ENCODE results near the gene TDRD12. TPM values are rescaled to one million over a fixed set of nuclear protein-coding genes. Genes with fewer than 3 reads are reported as not detected.
"Not testable (repeated sequence)": the region's sequence is repeated elsewhere in the genome, so short reads cannot be mapped to it uniquely, and the experiment has no call there.

The TDRD12 gene
- total RNA-seq, 1 donor from 2014 or later = 0.42 TPM

DNA sequence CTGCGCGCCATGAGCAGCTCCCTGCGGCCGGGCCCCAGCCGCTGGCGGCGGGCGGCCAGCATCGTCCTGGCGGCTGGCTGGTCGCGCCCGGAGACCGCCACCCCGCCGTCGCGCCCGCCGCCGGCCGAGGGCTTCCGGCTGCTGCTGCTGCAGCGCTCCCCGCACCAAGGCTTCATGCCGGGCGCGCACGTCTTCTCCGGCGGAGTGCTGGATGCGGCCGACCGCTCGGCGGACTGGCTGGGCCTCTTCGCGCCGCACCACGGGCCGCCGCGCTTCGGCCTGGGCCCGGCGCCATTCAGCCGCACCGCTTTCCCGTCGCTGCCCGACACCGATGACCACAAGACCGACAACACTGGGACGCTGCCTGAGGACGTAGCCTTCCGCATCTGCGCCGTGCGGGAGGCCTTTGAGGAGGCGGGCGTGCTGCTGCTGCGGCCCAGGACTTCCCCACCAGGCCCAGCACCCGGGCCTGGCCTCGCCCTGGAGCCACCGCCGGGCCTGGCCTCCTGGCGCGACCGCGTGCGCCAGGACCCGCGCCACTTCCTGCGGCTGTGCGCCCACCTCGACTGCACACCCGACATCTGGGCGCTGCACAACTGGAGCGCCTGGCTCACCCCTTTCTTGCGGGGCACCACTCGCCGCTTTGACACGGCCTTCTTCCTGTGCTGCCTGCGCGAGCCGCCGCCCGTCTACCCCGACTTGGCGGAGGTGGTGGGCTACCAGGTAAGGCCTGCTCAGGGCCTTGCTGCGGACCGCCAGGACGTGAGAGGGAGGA is 27.4 kb upstream of the TDRD12 start:
- intact Hi-C loops (cut with micrococcal nuclease) = loop anchor here (1.0 to 5.0 kb wide), 12 partner anchors 17 to 680 kb away; partner anchors contain the start of genes ANKRD27, CEBPG, DPY19L3 and FAAP24

DNA sequence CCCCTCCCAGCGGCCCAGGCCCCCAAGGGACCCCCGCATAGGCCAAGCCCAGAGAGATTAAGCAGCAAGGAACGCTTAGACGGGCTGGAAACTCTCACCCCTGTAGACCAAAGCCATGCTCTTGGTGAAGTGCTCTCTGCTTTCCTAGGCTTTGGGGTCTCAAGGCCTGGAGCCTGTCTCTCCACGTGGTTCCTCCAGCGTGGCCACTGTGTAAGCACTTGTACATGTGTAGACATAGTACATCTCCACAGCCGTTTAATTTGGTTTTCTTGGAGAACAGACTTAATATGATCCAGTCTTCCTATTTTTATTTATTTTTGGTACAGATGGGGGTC is 26.9 kb upstream of the TDRD12 start:
- intact Hi-C loops (cut with micrococcal nuclease) = loop anchor here (2.0 to 5.0 kb wide), 8 partner anchors 16 to 680 kb away; partner anchors contain the start of genes CEBPG, GPATCH1 and ZNF507

DNA sequence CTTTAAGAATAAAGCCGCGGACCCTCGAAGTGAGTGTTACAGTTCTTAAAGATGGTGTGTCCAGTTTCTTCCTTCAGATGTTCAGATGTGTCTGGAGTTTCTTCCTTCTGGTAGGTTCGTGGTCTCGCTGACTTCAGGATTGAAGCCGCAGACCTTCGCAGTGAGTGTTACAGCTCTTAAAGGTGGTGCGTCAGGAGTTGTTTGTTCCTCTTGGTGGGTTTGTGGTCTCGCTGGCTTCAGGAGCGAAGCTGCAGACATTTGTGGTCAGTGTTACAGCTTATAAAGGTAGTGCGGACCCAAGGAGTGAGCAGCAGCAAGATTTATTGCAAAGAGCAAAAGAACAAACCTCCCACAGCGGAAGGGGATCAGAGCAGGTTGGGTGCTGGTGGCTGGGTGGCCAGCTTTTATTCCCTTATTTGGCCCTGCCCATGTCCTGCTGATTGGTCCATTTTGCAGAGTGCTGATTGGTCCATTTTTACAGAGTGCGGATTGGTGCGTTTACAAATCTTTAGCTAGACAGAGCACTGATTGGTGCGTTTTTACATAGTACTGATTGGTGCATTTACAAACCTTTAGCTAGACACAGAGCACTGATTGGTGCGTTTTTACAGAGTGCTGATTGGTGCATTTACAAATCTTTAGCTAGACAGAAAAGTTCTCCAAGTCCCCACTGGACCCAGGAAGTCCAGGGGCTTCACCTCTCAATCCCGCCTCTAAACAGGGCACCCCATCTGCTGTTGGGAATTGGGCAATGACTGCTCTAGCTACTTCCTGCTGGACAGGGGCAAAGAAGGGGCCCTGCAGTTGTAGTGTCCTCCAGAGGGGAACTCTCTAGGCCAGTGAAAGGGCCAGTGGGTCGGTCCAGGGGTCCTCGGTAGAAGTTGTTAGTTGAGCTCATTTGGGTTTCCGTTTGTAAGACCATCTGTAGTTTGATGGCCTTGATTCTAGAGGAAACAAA is 26.1 kb upstream of the TDRD12 start:
- intact Hi-C loops (cut with micrococcal nuclease) = loop anchor here (2.0 to 5.0 kb wide), 8 partner anchors 15 to 679 kb away; partner anchors contain the start of genes CEBPG, GPATCH1 and ZNF507

DNA sequence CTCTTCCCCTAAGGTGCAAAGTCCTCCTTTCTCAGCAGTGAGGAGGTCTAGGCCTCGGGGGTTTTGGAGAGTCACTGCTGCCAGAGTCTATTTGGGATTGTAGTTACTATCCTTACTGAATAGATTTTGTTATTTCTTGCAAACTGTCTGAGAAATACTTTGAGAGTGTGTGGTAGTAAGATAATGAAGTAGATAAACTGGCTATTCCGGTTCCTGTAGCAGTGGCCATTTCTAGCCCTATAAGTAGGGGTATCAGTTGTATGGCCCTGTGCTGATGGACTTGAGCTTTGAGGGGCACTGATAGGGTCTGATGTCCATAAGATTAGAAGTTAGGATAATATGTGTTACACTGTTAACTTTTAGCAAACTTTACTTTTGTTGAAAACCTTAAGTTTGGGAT is 25.3 kb upstream of the TDRD12 start:
- intact Hi-C loops (cut with micrococcal nuclease) = loop anchor here (5.0 kb wide), 4 partner anchors 97 to 678 kb away; partner anchors contain the start of genes CEBPG, GPATCH1 and ZNF507

DNA sequence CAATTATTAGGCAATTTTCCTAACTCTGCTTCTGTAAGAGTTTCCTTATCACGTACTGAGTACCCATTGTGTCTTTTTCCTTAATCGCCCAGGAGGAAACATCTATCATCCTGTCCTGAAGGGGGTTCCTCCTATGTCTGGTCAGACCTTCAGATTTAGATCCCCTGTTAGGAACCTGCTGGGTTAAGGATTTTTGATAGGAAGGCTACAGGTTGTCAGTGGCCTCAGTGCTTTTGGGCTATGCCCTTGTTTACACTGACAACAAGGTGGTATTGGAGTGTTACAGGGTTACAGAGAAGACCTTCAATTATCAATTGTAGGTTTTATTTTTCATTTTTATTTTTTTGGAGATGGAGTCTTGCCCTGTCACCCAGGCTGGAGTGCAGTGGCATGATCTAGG is 24.7 kb upstream of the TDRD12 start:
- intact Hi-C loops (cut with micrococcal nuclease) = loop anchor here (5.0 kb wide), 4 partner anchors 98 to 677 kb away; partner anchors contain the start of genes CEBPG, GPATCH1 and ZNF507

DNA sequence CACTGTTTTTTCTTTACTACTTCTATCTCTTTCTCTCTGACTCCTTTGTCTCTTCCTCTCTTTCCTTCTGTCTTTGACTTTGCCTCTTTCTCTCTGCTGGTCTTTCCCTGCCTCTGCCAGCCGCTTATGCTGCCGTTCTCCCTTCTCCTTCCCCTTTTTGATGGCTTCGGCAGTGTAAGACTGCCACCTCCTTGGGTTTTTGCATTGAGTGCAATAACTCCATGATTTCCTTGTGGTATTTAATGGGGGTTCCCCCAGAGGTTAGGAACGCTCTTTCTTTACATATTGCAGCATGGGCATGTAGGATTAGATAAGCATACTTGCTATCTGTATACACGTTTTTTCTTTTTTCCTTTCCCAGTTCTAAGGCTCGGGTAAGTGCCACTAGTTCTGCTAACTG is 24.1 kb upstream of the TDRD12 start:
- intact Hi-C loops (cut with micrococcal nuclease) = not testable (repeated sequence)

DNA sequence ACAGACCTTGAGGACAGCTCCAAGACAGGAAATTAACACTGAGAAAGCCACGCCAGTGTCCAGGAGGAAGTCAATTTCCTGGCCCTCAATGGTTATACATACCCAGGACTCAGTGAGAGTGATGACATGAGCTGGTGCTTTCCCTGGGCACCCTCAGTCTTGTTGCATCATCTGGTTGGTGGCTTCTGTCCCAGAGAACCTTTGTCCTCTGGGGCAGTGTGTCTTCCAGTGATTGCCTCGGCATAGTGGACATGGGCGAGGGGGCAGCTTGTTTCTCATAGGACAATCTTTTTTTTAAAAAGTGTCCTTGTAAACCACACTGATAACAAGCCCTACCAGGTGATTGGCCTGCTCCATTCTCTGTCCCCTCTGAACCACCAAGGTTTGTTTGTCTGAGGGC is 22.8 kb upstream of the TDRD12 start:
- intact Hi-C loops (cut with micrococcal nuclease) = not testable (repeated sequence)

DNA sequence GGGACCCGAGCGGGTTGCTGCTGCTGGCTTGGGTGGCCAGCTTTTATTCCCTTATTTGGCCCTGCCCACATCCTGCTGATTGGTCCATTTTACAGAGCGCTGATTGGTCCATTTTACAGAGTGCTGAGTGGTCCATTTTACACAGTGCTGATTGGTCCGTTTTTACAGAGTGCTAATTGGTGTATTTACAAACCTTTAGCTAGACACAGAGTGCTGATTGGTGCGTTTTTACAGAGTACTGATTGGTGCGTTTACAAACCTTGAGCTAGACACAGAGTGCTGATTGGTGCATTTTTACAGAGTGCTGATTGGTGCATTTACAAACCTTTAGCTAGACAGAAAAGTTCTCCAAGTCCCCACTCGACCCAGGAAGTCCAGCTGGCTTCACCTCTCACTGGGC is 19.4 kb upstream of the TDRD12 start:
- intact Hi-C loops (cut with micrococcal nuclease) = not testable (repeated sequence)

DNA sequence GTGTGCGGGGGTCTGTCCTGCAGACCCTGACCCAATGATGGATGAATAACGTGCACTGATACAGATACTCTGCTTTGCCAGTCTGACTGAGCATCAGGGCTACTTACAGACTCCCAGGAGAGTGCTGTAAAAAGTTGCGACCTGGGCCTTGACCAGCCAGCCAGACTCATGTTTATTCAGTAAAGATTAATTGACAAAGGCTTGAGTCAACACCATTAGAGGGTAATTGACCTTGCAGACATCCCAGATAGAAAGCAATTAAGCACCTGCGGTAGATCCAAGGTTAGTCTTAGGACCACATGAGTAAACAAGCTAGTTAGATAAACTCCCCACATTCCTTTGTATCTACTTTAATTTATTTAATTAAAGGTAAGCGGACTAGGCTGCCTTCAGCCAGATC is 17.6 kb upstream of the TDRD12 start:
- intact Hi-C loops (cut with micrococcal nuclease) = no loop called here

DNA sequence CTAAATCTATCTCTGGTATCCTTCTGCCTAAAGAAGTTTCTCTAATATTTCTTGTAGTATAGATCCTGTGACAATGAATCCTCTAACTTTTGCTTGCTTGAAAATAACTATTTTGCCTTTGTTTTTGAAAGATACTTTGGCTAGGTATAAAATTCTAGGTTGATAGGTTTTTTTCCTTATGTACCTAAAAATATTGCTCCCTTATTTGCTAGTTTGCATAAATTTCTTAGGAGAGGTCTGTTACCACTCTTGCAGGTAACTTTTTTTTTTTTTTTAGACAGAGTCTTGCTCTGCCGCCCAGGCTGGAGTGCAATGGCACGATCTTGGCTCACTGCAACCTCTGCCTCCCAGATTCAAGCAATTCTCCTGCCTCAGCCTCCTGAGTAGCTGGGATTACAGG is 15.6 kb upstream of the TDRD12 start:
- intact Hi-C loops (cut with micrococcal nuclease) = not testable (repeated sequence)

DNA sequence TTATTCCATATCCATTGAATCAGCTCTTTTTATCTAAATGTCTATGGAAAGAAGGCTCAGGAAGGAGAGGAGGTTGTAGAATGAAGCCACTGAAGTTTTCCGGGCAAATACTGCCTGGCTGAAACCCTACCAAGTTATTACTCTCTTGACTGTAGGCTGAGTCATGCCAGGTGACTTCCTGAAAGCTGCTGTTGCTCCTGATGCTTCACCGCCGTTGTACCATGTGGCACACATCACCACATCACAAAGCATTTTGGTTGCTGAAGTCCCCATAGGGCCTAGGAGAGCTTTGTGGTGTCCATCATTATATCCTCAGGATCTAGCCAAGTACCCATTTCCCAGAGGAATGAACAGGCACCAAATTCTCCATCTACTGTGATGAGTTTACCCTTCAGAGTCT is 11.1 kb upstream of the TDRD12 start:
- intact Hi-C loops (cut with micrococcal nuclease) = loop anchor here (2.0 kb wide), 1 partner anchor 16 kb away; no protein-coding TSS in a partner anchor

DNA sequence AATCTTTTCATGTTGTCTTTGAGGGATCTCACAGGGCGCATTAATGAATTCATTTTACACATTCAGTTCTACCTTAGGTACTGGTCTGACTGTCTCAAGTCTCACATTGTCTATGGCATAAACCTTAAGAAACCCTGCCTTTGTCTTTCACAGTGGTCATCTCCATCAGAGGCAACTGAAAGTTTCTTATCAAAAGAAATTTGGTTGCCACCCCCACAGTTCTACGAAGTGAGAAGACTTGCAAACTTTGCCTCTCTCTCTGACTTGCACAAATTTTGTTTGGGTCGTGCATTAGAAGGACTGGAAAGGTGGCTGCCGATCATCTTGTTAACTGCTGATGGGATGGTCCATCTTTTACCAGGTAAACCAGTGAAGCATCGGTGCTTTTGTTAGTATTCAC is 10.5 kb upstream of the TDRD12 start:
- intact Hi-C loops (cut with micrococcal nuclease) = loop anchor here (2.0 kb wide), 1 partner anchor 16 kb away; no protein-coding TSS in a partner anchor

DNA sequence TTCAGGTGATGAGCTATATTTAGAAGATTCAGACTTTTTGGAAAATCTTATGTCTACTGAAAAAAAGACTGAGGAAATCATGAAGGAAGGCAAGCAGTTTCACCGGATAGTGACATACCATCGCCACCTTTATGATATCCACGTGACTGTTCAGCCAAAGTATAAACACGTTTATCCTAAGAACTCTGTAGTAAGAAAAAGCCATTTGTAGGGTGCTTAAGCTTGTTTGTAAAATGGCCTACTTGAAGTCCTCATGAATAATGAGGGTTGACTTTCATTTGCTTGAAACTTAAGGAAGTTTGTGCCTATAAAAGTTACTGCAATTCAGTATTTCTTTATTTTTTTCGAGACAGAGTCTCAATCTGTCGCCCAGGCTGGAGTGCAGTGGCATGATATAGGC is 7.8 kb upstream of the TDRD12 start:
- intact Hi-C loops (cut with micrococcal nuclease) = no loop called here

DNA sequence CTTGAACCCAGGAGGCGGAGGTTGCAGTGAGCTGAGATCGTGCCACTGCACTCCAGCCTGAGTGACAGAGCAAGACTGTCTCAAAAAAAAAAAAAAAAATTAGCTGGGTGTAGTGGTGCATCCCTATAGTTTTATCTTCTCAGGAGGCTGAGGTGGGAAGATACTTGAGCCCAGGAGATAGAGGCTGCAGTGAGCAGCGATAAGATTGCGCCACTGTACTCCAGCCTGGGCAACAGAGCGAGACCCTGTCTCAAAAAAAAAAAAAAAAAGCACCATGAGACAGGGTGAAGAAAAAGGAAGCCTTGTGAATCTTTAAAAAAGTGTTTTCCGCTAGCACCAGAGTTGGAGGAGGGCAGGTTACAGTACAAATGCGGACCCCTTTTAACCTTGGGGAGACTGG is 3.4 kb upstream of the TDRD12 start:
- intact Hi-C loops (cut with micrococcal nuclease) = not testable (repeated sequence)

DNA sequence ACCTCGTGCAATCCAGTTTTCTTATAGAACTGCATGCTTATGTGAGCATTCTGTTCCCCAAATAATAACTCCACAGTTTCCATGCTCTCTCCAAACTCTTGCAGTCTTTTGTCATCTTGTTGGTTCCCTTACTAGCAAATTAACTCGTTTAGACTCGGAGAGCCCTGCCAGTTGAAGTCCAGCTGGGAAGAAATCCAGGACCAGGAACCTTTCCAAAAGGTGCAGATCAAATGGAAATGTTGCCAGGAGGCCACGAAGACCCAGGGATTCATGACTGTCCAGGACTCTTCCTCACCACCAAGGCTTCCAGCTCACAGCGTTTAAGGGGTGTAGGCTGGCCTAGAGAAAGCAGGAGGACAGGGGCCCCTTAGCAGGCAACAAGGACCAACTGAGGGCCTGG is 2.1 kb upstream of the TDRD12 start:
- intact Hi-C loops (cut with micrococcal nuclease) = no loop called here

DNA sequence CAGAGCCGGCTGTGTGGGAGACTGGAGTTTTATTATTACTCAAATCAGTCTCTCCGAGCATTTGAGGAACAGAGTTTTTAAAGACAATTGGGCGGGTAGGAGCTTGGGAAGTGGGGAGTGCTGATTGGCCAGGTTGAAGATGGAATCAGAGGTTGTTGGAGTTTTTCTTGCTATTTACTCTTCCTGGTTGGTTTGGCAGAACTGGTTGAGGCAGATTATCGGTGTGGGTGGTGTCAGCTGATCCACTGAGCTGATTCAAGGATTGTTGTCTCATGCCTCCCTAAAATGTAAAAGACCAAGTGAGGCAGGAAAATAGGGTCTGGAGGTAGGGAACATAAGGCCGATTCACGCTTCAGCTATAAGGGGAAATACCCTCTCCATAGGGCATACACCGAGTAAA is 1.3 kb upstream of the TDRD12 start:
- intact Hi-C loops (cut with micrococcal nuclease) = no loop called here

DNA sequence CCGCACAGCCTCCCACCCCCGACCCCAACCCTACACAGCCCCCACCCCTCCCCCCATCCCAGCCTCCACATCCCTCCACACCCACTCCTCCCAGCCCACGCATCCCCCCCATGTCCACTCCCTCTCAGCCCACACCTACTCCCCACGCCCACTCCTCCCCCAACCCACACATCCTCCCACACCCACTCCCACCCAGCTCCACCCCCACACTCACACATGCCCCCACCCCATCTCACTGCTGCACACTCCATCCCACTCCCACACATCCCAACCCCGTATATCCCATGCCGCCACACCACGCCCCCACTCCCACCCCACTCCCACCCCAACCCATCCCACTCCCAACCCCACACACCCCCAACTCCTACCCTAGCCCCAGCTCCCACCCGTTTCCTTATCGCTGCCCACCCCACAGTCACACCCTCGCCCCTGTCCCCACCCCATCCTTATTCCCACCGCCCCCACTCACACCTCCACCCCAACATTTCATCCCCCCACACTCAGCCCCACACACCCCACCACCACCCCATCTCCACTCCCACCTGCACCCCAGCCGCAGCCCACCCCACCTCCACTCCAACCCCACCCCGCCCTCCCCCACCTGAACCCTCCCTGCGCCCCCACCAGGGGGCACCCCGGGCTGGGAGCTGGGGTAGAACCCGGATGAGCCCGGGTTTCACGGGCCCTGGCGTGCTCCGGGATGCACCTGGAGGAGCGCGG is 809 bp downstream of the TDRD12 start:
- intact Hi-C loops (cut with micrococcal nuclease) = no loop called here

DNA sequence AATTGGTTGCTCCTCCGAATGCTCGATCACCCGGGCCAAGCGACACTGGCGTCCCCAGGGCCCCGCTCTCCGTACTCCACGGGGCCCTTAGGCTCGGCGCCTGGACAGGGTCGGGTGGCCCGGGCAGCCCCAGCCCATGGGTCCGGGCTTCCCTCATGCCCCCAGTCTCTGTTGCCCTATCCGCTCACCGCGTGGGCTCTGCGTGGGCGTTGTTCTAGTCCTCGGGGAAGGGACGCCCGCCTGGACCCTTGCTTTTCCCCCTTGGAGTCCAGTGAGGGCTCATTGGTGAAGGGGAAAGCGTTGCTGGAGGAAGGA is 1.3 kb downstream of the TDRD12 start:
- intact Hi-C loops (cut with micrococcal nuclease) = no loop called here

DNA sequence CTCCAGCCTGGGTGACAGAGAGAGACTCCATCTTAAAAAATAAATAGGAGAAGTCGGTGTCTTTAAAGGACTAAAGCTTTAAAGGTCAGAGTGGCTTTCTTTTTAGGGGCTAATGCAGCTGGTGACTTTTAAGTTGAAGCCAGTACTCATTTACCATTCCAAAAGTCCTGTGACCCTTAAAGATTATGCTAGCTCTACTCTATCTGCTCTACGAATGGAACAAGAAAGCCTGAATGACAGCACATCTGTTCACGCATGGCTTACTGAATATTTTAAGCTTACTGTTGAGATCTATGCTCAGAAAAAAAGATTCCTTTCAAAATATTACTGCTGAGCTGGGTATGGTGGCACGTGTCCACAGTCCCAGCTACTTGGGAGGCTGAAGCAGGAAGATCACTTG is 16.4 kb downstream of the TDRD12 start:
- intact Hi-C loops (cut with micrococcal nuclease) = no loop called here

DNA sequence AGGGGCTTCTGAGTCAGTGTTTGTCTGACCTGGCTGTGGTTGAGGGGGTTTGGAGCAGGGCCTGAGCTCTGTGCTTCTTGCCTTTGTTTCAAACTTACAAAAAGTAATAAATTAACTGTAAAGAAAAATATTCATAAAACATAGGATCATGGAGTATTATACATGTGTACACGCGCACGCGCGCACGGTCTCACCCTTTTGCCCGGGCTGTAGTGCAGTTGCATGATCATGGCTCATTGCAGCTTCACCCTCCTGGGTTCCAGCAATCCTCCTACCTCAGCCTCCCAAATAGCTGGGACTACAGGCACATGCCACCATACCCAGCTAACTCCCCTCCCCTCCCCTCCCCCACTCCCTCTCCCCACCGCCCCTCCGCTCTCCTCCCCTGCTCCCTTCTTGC is 23.5 kb downstream of the TDRD12 start:
- intact Hi-C loops (cut with micrococcal nuclease) = no loop called here

DNA sequence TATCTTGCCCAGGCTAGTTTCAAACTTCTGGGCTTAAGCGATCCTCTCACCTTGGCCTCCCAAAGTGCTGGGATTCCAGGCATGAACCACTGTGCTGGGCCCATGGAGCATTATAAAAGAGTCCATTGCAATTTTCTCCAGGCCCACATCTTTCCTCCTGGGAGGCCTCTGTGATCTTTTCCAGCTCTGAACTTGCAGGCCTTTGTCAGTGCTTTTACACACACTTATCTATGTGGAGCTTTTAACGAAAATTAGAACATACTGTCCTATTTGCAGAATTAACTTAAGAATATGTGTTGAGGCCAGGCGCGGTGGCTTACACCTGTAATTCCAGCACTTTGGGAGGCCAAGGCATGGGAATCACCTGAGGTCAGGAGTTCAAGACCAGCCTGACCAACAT is 23.9 kb downstream of the TDRD12 start:
- intact Hi-C loops (cut with micrococcal nuclease) = no loop called here

Measured in T-helper 1 cell treated with Interleukin-12 subunit alpha and Interleukin-12 subunit beta and Interleukin-4 antibody, amounts not matched to agents 30 ng/mL and 1 ng/mL, for 36 hours (primary cell).